HEK293 (cell line): Measurements from ENCODE around the gene INHA.

Experiments
- CTCF ChIA-PET: fragments of 350-600 bp; formaldehyde crosslinking; extraction: SDS; loops from one replicate; lab custom pipeline; 2021; ENCODE audit warnings: antibody characterized with exemption; lab: Yijun Ruan, JAX
- POLR2A ChIA-PET: fragments of 300-600 bp; formaldehyde crosslinking; extraction: SDS; loops from one replicate; lab custom pipeline; 2020; ENCODE audit warnings: antibody characterized with exemption, inconsistent platforms; lab: Yijun Ruan, JAX
- H3K27ac ChIP-seq: fragments of 200-500 bp; sonication (Bioruptor generic); 2 replicates; pipeline ENCODE4 v1.5.1; 2014; ENCODE audit warnings: low read depth, low read length, control low read depth, inconsistent platforms; ENCODE audit errors: extremely low read depth
- H3K36me3 ChIP-seq, 2 experiments: fragments of 200-500 bp in 1 of 2; sonication (Bioruptor generic) in 1 of 2; 1 replicate in 1 of 2; 2 replicates in 1 of 2; pipeline ENCODE4 v1.5.1; 2014 to 2017; ENCODE audit warnings: inconsistent platforms in 2 of 2, low read length in 2 of 2; ENCODE audit not compliant: control insufficient read depth in 2 of 2, insufficient read depth in 1 of 2
- H3K4me1 ChIP-seq: fragments of 200-500 bp; sonication (Bioruptor generic); 2 replicates; pipeline ENCODE4 v1.5.1; 2014; ENCODE audit warnings: mild to moderate bottlenecking, low read length, inconsistent platforms; ENCODE audit not compliant: control insufficient read depth, insufficient read depth
- H3K4me3 ChIP-seq: 2 replicates; pipeline ENCODE4 v1.5.1; 2011; ENCODE audit warnings: low read depth, mild to moderate bottlenecking, control low read depth, low read length, moderate library complexity
- H3K9me3 ChIP-seq: fragments of 200-500 bp; sonication (Bioruptor generic); 2 replicates; pipeline ENCODE4 v1.5.1; 2014; ENCODE audit warnings: low read depth, low read length, inconsistent platforms; ENCODE audit not compliant: control insufficient read depth, insufficient read depth
- HOXA7 ChIP-seq: sonication (generic); formaldehyde crosslinking; IDR thresholded peaks from 2 replicates; pipeline ENCODE4 v1.8.1; 2022; ENCODE audit warnings: missing genetic modification reagents, borderline replicate concordance
- HOXC10 ChIP-seq: sonication (generic); formaldehyde crosslinking; IDR thresholded peaks from 2 replicates; pipeline ENCODE4 v1.8.1; 2023; ENCODE audit warnings: mild to moderate bottlenecking, missing genetic modification reagents
- HOXD13 ChIP-seq: sonication (generic); formaldehyde crosslinking; IDR thresholded peaks from 2 replicates; pipeline ENCODE4 v1.8.0; 2022; ENCODE audit warnings: missing genetic modification reagents, borderline replicate concordance
- KLF1 ChIP-seq: fragments of 450-650 bp; formaldehyde crosslinking; IDR thresholded peaks from 2 replicates; pipeline ENCODE4 v1.5.1; 2016; ENCODE audit warnings: missing biosample characterization, missing genetic modification characterization
- MZF1 ChIP-seq: fragments of 450-650 bp; formaldehyde crosslinking; IDR thresholded peaks from 2 replicates; pipeline ENCODE4 v1.5.1; 2017; ENCODE audit warnings: missing biosample characterization, missing genetic modification characterization, borderline replicate concordance
- SCRT2 ChIP-seq: fragments of 450-650 bp; formaldehyde crosslinking; IDR thresholded peaks from 2 replicates; pipeline ENCODE4 v1.5.1; 2016; ENCODE audit warnings: missing biosample characterization, missing genetic modification characterization
- ZEB2 ChIP-seq: fragments of 450-650 bp; formaldehyde crosslinking; IDR thresholded peaks from 2 replicates; pipeline ENCODE4 v1.5.1; 2016; ENCODE audit warnings: missing biosample characterization, missing genetic modification characterization
- ZFHX2 ChIP-seq: fragments of 450-650 bp; formaldehyde crosslinking; conservative IDR thresholded peaks from 2 replicates; pipeline ENCODE4 v1.5.1; 2016; ENCODE audit warnings: missing biosample characterization, missing genetic modification characterization
- ZNF10 ChIP-seq: fragments of 450-650 bp; formaldehyde crosslinking; IDR thresholded peaks from 2 replicates; pipeline ENCODE4 v1.5.1; 2017; ENCODE audit warnings: missing biosample characterization, missing genetic modification characterization
- ZNF174 ChIP-seq: fragments of 450-650 bp; formaldehyde crosslinking; IDR thresholded peaks from 2 replicates; pipeline ENCODE4 v1.5.0; 2017; ENCODE audit warnings: missing biosample characterization, mild to moderate bottlenecking, missing genetic modification characterization
- ZNF354C ChIP-seq: fragments of 450-650 bp; formaldehyde crosslinking; IDR thresholded peaks from 2 replicates; pipeline ENCODE4 v1.5.1; 2016; ENCODE audit warnings: missing biosample characterization, missing genetic modification characterization, low read depth, borderline replicate concordance
- ZNF658 ChIP-seq: fragments of 450-650 bp; formaldehyde crosslinking; IDR thresholded peaks from 2 replicates; pipeline ENCODE4; 2016; ENCODE audit warnings: missing biosample characterization, missing genetic modification characterization
- TF ChIP-seq, protein P1 (sequence below): fragments of 450-650 bp; formaldehyde crosslinking; conservative IDR thresholded peaks from 2 replicates; pipeline ENCODE4 v1.5.1; 2016; ENCODE audit warnings: low read depth, missing biosample characterization, missing genetic modification characterization
- TF ChIP-seq, protein P2 (sequence below): fragments of 450-650 bp; formaldehyde crosslinking; optimal IDR thresholded peaks from 2 replicates; pipeline ENCODE3; 2016; ENCODE audit warnings: missing biosample characterization, mild to moderate bottlenecking, missing genetic modification characterization
- TF ChIP-seq, protein P3 (sequence below): fragments of 450-650 bp; formaldehyde crosslinking; IDR thresholded peaks from 2 replicates; pipeline ENCODE4 v1.5.1; 2016; ENCODE audit warnings: missing biosample characterization, missing genetic modification characterization
- TF ChIP-seq, protein P4 (sequence below): fragments of 450-650 bp; formaldehyde crosslinking; IDR thresholded peaks from 2 replicates; pipeline ENCODE4 v1.5.1; 2017; ENCODE audit warnings: missing biosample characterization, missing genetic modification characterization

INHA gene

DNA sequence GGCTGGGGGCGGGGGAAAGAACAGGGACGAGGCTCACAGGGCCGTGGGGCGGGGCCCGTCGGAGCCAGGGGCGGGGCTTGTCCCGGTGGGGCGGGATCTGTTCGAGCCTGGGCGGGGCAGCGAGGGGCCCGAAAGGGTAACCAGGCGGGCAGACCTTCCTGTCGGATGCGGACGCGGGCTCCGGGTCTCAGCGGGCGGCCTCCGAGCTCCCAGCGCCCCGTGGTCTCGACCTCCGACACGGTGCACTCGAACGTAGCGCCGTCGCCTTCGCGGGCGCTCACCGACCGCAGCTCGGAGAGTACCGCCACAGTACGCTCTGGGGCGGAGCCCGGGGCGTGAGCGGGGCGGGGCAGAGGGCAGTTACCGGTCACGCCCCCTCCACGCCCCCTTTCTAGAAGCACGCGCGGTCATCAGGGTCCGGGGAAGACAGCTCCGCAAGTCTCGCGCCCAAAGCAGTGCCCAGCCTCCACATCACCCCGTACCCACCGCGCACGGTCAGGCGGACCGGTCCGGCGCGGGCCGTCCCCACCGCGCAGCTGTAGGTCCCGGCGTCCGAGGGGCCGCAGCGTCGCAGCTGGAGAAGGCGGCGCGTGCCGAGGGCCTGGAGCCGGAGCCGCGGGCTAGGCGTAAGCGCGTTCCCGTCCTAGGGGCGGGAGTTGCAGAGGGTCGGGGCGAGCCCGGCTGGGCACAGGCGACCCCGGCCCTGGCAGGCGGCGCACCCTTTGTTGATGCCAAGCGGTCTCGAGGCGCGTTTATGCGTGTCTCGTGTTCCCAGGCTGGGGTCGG lies 19.5 kb upstream of the INHA start (continued):
- TF ChIP-seq, protein P1, sequence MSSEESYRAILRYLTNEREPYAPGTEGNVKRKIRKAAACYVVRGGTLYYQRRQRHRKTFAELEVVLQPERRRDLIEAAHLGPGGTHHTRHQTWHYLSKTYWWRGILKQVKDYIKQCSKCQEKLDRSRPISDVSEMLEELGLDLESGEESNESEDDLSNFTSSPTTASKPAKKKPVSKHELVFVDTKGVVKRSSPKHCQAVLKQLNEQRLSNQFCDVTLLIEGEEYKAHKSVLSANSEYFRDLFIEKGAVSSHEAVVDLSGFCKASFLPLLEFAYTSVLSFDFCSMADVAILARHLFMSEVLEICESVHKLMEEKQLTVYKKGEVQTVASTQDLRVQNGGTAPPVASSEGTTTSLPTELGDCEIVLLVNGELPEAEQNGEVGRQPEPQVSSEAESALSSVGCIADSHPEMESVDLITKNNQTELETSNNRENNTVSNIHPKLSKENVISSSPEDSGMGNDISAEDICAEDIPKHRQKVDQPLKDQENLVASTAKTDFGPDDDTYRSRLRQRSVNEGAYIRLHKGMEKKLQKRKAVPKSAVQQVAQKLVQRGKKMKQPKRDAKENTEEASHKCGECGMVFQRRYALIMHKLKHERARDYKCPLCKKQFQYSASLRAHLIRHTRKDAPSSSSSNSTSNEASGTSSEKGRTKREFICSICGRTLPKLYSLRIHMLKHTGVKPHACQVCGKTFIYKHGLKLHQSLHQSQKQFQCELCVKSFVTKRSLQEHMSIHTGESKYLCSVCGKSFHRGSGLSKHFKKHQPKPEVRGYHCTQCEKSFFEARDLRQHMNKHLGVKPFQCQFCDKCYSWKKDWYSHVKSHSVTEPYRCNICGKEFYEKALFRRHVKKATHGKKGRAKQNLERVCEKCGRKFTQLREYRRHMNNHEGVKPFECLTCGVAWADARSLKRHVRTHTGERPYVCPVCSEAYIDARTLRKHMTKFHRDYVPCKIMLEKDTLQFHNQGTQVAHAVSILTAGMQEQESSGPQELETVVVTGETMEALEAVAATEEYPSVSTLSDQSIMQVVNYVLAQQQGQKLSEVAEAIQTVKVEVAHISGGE (tag by site-specific recombination) = 0 out of 2 replicates have a peak, but pooled peaks have one; percentile 1
- TF ChIP-seq KLF1 (tag by site-specific recombination) = peak; percentile 97
- 0 out of 2 replicates have a peak, but pooled peaks have one; percentile 31 for TF ChIP-seq ZEB2 (tag by site-specific recombination)
- TF ChIP-seq, protein P2, sequence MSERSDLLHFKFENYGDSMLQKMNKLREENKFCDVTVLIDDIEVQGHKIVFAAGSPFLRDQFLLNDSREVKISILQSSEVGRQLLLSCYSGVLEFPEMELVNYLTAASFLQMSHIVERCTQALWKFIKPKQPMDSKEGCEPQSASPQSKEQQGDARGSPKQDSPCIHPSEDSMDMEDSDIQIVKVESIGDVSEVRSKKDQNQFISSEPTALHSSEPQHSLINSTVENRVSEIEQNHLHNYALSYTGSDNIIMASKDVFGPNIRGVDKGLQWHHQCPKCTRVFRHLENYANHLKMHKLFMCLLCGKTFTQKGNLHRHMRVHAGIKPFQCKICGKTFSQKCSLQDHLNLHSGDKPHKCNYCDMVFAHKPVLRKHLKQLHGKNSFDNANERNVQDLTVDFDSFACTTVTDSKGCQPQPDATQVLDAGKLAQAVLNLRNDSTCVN = peak; percentile 78
- TF ChIP-seq, protein P3, sequence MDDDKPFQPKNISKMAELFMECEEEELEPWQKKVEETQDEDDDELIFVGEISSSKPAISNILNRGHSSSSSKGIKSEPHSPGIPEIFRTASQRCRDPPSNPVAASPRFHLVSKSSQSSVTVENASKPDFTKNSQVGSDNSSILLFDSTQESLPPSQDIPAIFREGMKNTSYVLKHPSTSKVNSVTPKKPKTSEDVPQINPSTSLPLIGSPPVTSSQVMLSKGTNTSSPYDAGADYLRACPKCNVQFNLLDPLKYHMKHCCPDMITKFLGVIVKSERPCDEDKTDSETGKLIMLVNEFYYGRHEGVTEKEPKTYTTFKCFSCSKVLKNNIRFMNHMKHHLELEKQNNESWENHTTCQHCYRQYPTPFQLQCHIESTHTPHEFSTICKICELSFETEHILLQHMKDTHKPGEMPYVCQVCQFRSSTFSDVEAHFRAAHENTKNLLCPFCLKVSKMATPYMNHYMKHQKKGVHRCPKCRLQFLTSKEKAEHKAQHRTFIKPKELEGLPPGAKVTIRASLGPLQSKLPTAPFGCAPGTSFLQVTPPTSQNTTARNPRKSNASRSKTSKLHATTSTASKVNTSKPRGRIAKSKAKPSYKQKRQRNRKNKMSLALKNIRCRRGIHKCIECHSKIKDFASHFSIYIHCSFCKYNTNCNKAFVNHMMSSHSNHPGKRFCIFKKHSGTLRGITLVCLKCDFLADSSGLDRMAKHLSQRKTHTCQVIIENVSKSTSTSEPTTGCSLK (tag by site-specific recombination) = no peak
- TF ChIP-seq ZNF10 (tag by site-specific recombination) = peak; percentile 85
- no peak for TF ChIP-seq ZNF354C (tag by site-specific recombination)
- TF ChIP-seq ZFHX2 = 0 out of 2 replicates have a peak, but pooled peaks have one; percentile 5
- TF ChIP-seq MZF1 (tag by site-specific recombination) = no peak

DNA sequence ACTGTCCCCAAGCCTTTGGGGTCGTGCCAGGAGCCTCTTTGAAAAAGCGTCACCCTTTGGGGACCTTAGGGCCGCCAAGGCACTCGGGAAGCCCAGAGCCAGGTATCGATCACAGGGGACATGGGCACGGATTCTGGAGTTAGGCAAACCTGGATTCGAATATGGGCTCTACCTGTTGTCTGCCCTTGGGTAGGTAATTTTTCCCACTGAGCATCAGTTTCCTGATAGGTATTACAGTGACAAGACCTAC lies 19.0 kb upstream of the INHA start:
- ChIA-PET POLR2A (interaction anchor here (0.9 to 3.4 kb wide), 6 partner anchors 9 to 55 kb away, joined by 3 to 25 read pairs (median 6); partner anchors contain the start of genes CHPF, GMPPA, OBSL1 and TMEM198), CTCF (interaction anchor here (1.1 to 2.8 kb wide), 3 partner anchors 11 to 92 kb away, joined by 3 to 14 read pairs (median 3); no protein-coding TSS in a partner anchor)
- TF ChIP-seq HOXA7 (CRISPR knock-in tag) (no peak), HOXC10 (CRISPR knock-in tag) (0 out of 2 replicates have a peak, but pooled peaks have one; percentile 12), HOXD13 (CRISPR knock-in tag) (no peak), ZNF174 (tag by site-specific recombination) (no peak), SCRT2 (peak; percentile 39; the same call in 1 of the 2 replicates), ZNF658 (no peak)
- TF ChIP-seq, protein P1 (tag by site-specific recombination) = no peak
- TF ChIP-seq, protein P4, sequence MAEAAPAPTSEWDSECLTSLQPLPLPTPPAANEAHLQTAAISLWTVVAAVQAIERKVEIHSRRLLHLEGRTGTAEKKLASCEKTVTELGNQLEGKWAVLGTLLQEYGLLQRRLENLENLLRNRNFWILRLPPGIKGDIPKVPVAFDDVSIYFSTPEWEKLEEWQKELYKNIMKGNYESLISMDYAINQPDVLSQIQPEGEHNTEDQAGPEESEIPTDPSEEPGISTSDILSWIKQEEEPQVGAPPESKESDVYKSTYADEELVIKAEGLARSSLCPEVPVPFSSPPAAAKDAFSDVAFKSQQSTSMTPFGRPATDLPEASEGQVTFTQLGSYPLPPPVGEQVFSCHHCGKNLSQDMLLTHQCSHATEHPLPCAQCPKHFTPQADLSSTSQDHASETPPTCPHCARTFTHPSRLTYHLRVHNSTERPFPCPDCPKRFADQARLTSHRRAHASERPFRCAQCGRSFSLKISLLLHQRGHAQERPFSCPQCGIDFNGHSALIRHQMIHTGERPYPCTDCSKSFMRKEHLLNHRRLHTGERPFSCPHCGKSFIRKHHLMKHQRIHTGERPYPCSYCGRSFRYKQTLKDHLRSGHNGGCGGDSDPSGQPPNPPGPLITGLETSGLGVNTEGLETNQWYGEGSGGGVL (tag by site-specific recombination) = no peak
- Histone ChIP-seq H3K4me1 (peaks cover 3% of the 10 kb centered on the region; the same call in 1 of the 2 replicates), H3K27ac (no peak overlapping the region), H3K4me3 (no peak overlapping the region), H3K36me3 (peaks cover 0 to 24% of the 10 kb centered on the region in 2 experiments; a peak in 1 of 3 replicates), H3K9me3 (no peaks in the 10 kb centered on the region)
